Limb (tissue), 2 donors: ENCODE results near the gene CSMD2.

Experiments used
- DNase-seq, 2 donors: peaks; one replicate each; pipeline ENCODE4 v3.0.0-alpha.2; 2016; ENCODE audit errors: extremely low spot score in 2 of 2

CSMD2 gene

DNA sequence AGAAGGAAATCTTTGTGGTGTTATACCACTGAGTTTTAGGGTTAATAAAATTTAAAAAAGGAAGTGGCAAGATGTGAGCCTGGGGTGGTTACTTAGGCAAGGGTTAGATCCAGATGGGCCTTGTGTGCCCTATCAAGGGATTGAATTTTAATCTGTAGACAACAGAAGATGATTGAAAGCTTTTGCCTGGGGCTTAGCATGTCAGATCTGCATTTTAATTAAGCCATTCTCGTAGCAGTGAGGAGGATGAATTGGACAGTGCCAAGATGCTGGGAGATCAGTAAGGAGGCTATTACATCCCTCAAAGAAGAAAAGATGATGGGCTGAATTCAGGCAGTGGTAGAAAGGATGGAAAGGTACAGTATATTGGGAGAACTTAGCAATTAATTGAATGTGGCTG is 258.9 kb downstream of the CSMD2 start:
- DNase-seq, result no peak

GRCh38 chr1:33905241-33905640 is 259.8 kb downstream of the CSMD2 start:
- DNase-seq, result no peak

- DNase-seq, result no peak
Measured at GRCh38 chr1:33903210-33903589, 261.8 kb downstream of the CSMD2 start.

GRCh38 chr1:33902486-33903209 is 262.4 kb downstream of the CSMD2 start:
- no peak for DNase-seq

GRCh38 chr1:33899746-33900145 is 265.3 kb downstream of the CSMD2 start:
- DNase-seq, result no peak

GRCh38 chr1:33898881-33899280 is 266.1 kb downstream of the CSMD2 start:
- no peak for DNase-seq

DNA sequence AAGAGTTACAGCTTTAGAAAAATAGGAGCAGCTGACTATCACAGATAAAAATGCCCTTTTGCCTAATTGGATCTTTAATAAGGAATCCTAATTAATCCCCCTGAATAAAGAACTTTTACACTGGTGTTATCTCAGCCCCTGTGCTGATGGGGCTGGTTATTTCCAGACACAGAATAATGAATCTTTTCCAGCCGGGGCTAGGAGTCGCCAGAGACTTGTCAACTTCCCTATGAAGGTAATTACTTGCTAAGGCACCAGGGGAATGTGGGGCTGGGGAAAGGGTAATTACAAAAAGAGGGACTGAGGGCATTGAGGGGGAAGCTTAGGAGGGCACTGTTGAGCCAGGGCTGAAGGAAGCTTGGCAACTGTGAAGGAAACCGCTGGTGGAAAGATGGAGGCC is 266.6 kb downstream of the CSMD2 start:
- no peak for DNase-seq

DNA sequence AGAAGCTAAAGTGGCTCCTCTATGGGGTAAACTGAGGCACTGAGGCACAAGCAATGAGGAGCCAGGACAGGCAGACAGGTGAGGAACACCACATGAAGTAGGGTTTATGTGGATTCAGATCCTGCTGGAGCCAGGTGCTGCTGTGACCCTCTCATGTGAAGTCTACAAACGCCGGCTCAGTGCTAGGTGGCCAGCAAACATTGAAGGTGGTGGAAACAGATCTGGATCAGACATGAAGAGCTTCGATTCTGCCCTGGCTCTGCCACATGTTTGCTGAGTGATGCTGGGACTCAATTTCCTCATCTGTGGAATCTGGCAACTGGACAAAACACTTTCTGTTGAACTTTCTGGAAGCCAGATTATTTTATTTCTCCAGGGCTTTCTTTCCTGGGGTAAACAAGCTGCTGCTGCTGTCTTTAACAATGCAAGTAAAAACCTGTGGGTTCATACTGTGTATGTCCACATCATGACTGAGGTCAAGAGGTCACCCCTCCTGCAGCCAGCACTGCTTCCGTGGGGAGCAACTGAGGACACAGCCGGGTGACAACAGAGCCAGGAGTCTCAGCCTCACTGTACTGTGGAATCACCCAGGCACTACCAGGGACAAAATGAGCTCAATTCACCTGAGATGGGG is 267.8 kb downstream of the CSMD2 start:
- no peak for DNase-seq

DNA sequence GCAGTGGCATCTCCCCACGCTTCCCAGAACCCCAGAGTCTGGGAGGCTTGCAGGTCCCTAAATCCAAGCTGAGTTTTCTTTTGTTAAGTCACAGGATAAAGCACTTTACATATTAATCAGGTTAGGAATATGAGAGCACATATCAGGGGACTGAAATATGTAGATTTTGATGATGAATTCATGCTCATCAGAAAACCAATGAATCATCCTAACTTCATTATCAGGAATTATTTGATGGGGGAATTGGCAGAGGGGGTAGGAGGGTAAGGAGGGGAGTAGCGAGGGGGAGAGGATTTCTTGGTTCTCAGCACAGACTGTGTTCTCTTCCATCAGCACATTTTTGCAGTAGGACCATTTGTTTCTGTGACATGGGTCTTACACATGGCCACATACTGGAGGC is 269.1 kb downstream of the CSMD2 start:
- DNase-seq, result no peak

- DNase-seq, result no peak
Measured at GRCh38 chr1:33895396-33895795, 269.6 kb downstream of the CSMD2 start.

DNA sequence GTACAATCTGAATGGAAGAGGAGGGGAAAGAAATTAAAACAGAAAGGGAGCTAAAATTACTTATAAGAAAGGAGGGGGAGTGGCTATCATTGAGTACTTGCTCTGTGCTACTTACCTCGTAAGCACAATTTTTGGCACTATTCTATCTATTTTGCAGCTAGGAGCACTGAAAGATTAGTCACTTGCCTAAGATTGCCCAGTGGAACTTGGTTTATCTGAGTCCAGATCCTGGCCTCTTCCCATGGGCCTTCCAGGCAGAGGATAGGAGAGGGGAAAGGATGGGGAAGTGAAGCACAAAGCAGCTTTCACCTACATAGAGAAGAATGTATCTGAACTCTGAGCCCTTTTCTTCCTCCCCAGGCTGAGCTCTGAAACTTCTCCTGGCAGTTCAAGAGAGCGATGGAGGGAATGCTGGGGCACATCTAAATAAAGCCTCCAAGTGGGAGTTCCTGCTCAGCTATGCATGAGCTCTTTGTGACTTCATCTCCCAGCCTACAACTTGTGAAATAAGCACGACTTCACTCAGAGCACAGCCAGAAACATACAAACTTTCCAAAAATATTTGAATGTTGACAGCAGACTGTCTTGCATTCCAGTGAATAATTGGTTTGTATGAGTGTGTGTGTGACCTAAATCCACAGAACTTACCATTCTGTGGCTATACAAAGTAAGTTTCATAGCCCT is 271.7 kb downstream of the CSMD2 start:
- DNase-seq, result peak in 1 of 2 donors; percentile 23

GRCh38 chr1:33886496-33886895 is 278.5 kb downstream of the CSMD2 start:
- no peak for DNase-seq

DNA sequence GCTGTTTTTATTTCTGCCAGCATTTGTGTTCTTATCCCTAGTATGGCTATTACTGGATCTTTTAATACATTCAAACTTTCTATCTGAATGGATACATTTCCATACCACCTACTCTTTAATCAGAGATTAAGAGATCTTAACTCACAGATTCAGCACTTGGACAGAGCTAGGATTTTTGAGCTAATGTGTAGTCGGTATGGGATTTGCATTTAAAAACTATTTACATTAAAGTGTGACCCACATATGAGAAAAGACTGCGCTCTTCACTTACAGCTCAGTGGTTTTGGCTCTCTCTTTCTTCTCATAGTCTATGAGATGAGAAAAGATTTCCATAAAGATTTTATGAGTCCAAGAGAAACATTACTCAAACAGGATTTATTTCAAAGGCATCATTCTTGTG is 284.7 kb downstream of the CSMD2 start:
- DNase-seq, result peak in 1 of 2 donors; percentile 2

GRCh38 chr1:33878392-33878791 is 286.6 kb downstream of the CSMD2 start:
- DNase-seq, result no peak

DNA sequence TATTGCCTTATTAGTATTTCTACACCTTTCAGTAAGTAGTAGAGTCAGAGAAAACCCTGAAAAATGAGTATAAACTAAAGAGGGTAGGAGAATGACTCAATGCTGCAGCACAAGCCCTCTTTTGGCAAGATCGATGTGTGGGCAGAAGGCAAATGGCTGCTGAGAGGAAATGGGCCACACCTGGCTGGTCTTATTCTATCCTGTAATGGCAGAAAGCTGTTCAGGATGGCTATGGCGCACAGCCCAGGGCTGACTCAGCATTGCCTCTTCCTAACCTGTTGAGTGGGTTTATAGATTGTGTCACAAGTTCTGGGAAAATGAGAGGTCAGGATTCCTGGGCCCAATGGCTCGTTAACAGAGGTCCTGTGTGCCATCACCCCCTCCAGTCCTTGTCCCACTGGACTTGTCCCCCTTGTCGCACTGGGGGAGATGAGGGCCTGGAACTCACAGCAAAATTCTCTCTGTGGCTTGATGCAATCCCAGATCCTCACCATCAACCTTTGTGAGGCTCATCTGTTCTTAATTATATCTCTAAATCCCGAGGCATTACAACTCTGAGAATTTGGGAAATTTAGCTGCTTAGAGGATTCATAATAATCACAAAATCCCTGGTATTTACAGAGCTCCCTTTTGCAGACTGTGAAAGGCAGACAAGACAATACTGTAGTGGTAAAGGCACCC is 287.9 kb downstream of the CSMD2 start:
- no peak for DNase-seq

GRCh38 chr1:33875862-33876261 is 289.2 kb downstream of the CSMD2 start:
- no peak for DNase-seq

- DNase-seq, result peak in 1 of 2 donors; percentile 2
Measured at GRCh38 chr1:33874636-33875035, 290.4 kb downstream of the CSMD2 start.

GRCh38 chr1:33872683-33873082 is 292.3 kb downstream of the CSMD2 start:
- DNase-seq, result peak in 1 of 2 donors; percentile 4

GRCh38 chr1:33872275-33872674 is 292.8 kb downstream of the CSMD2 start:
- no peak for DNase-seq

- no peak for DNase-seq
Measured at GRCh38 chr1:33867684-33868083, 297.3 kb downstream of the CSMD2 start.

GRCh38 chr1:33866281-33866680 is 298.7 kb downstream of the CSMD2 start:
- DNase-seq, result peak; percentile 51 to 58
